GM06990 (cell line): ENCODE data around the gene ADAP1.

Source experiments
- DNase-seq: peaks from one replicate; pipeline ENCODE4 v3.0.0-alpha.2; 2011; ENCODE audit not compliant: insufficient read length; ENCODE audit errors: extremely low read depth
- H3K27me3 ChIP-seq: replicated peaks from 2 replicates; pipeline ENCODE4 v1.6.0; 2011; ENCODE audit warnings: low read length; ENCODE audit not compliant: control insufficient read depth, insufficient read depth
- H3K36me3 ChIP-seq: 2 replicates; pipeline ENCODE4 v1.5.1; 2011; ENCODE audit warnings: low read length; ENCODE audit not compliant: control insufficient read depth, insufficient read depth
- H3K4me3 ChIP-seq: replicated peaks from 2 replicates; pipeline ENCODE4 v1.5.1; 2011; ENCODE audit warnings: low read depth, mild to moderate bottlenecking, control low read depth, low read length
- TF ChIP-seq, protein P1 (sequence below): IDR thresholded peaks from 2 replicates; pipeline ENCODE4 v1.5.1; 2011; ENCODE audit warnings: low read length, control low read depth, mild to moderate bottlenecking, inconsistent platforms; ENCODE audit not compliant: insufficient read depth, poor library complexity, severe bottlenecking

Gene ADAP1

DNA sequence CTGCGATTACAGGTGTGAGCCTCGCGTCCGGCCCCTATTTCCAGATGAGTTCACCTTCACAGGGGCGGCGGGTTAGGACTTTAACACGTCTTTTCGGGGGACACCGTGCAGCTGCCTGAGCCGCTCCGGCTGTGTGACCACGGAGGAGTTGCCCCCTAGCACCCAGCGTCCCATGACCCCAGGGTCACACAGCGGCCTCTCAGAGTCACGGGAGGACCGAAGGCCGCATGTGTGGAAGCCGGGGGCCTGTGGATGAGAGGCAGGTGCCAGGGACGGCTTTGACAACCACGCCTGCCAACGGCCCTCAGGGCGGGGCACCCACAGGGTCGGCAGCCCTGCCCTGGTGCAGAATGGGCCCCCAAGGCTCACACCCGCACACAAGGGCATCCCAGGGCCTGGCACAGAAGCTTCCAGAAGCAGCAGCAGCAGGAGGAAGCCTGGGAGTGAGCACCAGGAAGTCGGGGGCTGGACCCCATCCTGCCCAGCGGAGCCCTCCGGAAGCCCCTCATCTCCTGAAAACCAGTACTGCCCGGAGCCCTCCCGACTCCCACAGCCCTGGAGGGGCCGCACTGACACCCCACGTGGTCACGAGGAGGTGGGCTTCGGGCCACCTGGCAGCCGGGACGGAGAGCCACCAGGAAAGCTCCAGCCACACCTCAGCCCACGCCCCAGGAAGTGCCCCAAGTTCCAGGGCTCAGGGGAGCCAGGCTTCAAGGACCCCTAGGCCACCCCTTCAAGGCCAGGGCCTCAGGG, 32.7 kb downstream of the ADAP1 start:
- Histone ChIP-seq H3K27me3 (no peaks in the 10 kb centered on the region), H3K36me3 (peaks cover 1% of the 10 kb centered on the region), H3K4me3 (no peak overlapping the region)
- TF ChIP-seq, protein P1, sequence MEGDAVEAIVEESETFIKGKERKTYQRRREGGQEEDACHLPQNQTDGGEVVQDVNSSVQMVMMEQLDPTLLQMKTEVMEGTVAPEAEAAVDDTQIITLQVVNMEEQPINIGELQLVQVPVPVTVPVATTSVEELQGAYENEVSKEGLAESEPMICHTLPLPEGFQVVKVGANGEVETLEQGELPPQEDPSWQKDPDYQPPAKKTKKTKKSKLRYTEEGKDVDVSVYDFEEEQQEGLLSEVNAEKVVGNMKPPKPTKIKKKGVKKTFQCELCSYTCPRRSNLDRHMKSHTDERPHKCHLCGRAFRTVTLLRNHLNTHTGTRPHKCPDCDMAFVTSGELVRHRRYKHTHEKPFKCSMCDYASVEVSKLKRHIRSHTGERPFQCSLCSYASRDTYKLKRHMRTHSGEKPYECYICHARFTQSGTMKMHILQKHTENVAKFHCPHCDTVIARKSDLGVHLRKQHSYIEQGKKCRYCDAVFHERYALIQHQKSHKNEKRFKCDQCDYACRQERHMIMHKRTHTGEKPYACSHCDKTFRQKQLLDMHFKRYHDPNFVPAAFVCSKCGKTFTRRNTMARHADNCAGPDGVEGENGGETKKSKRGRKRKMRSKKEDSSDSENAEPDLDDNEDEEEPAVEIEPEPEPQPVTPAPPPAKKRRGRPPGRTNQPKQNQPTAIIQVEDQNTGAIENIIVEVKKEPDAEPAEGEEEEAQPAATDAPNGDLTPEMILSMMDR = no peak
- peak; percentile 15 for DNase-seq

DNA sequence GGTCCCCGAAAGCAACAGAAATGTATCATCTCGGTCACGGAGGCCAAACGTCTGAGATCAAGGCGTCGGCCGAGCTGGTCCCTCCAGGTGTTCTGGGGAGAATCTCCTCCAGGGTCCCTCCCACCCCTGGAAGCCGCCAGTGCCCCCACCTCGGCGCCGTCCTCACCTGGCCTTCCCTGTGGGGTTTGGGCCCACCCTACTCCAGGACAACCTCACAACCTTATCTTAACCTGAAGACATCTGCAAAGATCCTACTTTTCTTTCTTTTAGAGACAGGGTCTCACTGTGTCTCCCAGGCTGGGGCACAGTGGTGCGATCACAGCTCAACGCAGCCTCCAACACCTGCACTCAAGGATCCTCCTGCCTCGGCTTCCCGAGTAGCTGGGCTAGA, 33.4 kb downstream of the ADAP1 start:
- H3K27me3 ChIP-seq = no peaks in the 10 kb centered on the region
- peak; percentile 14 for DNase-seq
- H3K4me3 ChIP-seq = no peak overlapping the region
- H3K36me3 ChIP-seq = peaks cover 1% of the 10 kb centered on the region
- TF ChIP-seq, protein P1 = no peak

DNA sequence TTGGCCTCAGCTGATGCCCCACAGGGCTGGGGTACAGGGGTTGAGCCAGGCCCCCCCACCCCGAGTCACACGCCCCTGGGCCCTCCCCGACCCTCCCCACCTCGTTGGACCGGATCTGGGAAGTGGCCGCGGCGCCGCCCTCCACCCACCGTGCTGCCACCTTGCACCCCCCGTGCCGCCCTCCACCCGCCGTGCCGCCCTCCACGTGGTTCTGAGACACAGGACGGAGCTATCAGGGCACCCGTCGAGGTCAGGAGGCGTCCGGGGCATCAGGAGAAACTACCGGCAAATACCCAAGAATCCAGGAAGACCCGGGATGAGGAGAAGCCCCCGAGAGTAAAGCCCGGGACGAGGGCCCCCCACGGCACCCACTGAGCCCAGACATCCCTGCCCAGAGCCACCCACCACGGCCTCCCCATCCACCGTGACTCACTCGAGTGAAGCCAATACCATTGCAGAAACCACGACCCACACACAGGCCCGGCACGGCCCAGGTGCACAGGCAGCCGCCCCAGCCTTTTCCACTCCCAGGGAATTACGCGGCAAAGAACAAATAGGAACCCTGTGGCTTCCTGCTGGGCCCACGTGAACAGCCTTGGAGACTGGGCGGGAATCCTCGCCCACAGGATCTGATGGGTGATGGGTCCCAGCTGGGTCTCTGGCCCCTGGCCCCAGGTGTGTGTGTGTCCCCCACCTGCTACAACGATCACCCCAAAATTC, 34.0 kb downstream of the ADAP1 start:
- Histone ChIP-seq H3K27me3 (no peaks in the 10 kb centered on the region), H3K4me3 (no peak overlapping the region), H3K36me3 (peaks cover 1% of the 10 kb centered on the region; the same call in 1 of the 2 replicates)
- DNase-seq = peak; percentile 9
- TF ChIP-seq, protein P1 = no peak

DNA sequence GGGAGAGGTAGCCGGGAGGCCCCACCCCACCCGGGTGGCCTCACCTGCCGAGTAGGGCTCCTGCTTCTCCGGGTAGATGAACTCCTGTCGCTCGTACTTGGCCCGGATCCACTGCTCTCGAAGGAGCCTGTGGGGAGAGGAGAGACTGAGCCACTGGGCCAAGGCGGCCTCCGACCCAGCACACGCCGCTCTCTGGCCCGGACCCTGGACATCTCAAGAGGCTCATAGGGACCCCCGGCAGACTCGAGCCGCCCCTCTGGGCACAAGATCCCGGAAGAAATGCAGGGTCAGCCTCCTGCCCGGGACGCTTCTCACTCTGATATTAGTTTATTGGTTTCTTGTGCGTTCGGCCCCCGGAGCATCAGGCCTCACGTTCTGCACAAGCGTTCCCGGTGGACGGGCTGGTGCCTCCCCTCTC, 34.5 kb downstream of the ADAP1 start:
- peak; percentile 5 for DNase-seq
- TF ChIP-seq, protein P1 = no peak
- H3K27me3 ChIP-seq = no peaks in the 10 kb centered on the region

DNA sequence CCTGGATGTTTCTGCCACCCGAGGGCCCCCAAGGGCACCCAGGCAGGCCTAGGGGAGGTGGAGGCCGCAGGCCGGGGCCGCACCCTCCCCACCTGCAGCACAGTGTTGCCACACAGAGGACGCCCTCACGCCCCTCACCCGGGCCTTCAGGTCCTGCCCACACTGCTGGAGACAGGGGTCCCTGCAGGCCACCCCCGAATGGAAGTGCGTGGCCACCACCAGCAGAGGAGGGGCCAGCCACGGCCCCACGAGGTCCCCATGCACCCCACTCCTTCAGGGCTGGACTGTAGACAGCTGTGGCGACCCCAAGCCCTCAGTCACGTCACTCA, 35.4 kb downstream of the ADAP1 start:
- Histone ChIP-seq H3K27me3 (no peaks in the 10 kb centered on the region), H3K36me3 (peaks cover 1% of the 10 kb centered on the region; the same call in 1 of the 2 replicates), H3K4me3 (no peak overlapping the region)
- TF ChIP-seq, protein P1 = no peak
- no peak for DNase-seq

More for the DNA sequence above, 34.5 kb downstream of the ADAP1 start:
- H3K36me3 ChIP-seq = peaks cover 1% of the 10 kb centered on the region; the same call in 1 of the 2 replicates
- no peak overlapping the region for H3K4me3 ChIP-seq
